DND-41 (cell line): ENCODE results near the gene DYNC1H1.

Source experiments
- ATAC-seq: fragments of 200-7000 bp; cut with Tn5 transposase; 3 replicates; pipeline ENCODE4 v1.9.1; 2021; ENCODE audit warnings: low read depth; ENCODE audit not compliant: insufficient read depth
- DNase-seq: peaks from one replicate; pipeline ENCODE4 v3.0.0-alpha.2; 2020
- H2AFZ ChIP-seq: 2 replicates; pipeline ENCODE4 v1.6.0; 2012; ENCODE audit warnings: low read depth, low read length
- H3K27ac ChIP-seq: 2 replicates; pipeline ENCODE4 v1.5.1; 2012; ENCODE audit warnings: low read length, inconsistent platforms
- H3K27me3 ChIP-seq: fragments of 200-600 bp; sonication (generic); 2 replicates; pipeline ENCODE4 v1.6.0; 2012; ENCODE audit warnings: low read length, mild to moderate bottlenecking, inconsistent platforms; ENCODE audit not compliant: insufficient read depth, poor library complexity
- H3K36me3 ChIP-seq: 2 replicates; pipeline ENCODE4 v1.5.1; 2012; ENCODE audit warnings: low read length, inconsistent platforms; ENCODE audit not compliant: insufficient read depth
- H3K4me1 ChIP-seq: 2 replicates; pipeline ENCODE4 v1.5.1; 2012; ENCODE audit warnings: mild to moderate bottlenecking, low read length; ENCODE audit not compliant: insufficient read depth
- H3K4me2 ChIP-seq: 2 replicates; pipeline ENCODE4 v1.6.0; 2012; ENCODE audit warnings: mild to moderate bottlenecking, moderate library complexity, low read length, inconsistent platforms; ENCODE audit not compliant: insufficient read depth
- H3K4me3 ChIP-seq, 2 experiments: fragments of 200-600 bp in 1 of 2; shearing (Covaris generic) in 1 of 2; 2 replicates each; pipeline ENCODE4 v1.5.1; 2012 to 2016; ENCODE audit warnings: inconsistent platforms in 2 of 2, low read length in 2 of 2, mild to moderate bottlenecking in 2 of 2, low read depth in 1 of 2, moderate library complexity in 1 of 2
- H3K79me2 ChIP-seq: 2 replicates; pipeline ENCODE4 v1.6.0; 2012; ENCODE audit warnings: low read length, inconsistent platforms; ENCODE audit not compliant: insufficient read depth
- H3K9ac ChIP-seq: 2 replicates; pipeline ENCODE4 v1.6.0; 2012; ENCODE audit warnings: low read depth, mild to moderate bottlenecking, inconsistent platforms, low read length, moderate library complexity
- H3K9me3 ChIP-seq: 2 replicates; pipeline ENCODE4 v1.5.1; 2012; ENCODE audit warnings: low read length, moderate library complexity, mild to moderate bottlenecking, inconsistent platforms; ENCODE audit not compliant: insufficient read depth, severe bottlenecking
- H4K20me1 ChIP-seq: 2 replicates; pipeline ENCODE4 v1.6.0; 2012; ENCODE audit warnings: low read length; ENCODE audit not compliant: insufficient read depth
- CTCF ChIP-seq: IDR thresholded peaks from 2 replicates; pipeline ENCODE4 v1.5.1; 2012; ENCODE audit warnings: borderline replicate concordance, low read length, moderate library complexity, mild to moderate bottlenecking; ENCODE audit not compliant: poor library complexity, severe bottlenecking; ENCODE audit errors: extremely low read depth
- EZH2 ChIP-seq: IDR thresholded peaks from 3 replicates; pipeline ENCODE4 v1.6.1; 2012; ENCODE audit warnings: borderline replicate concordance, low read depth, mild to moderate bottlenecking, moderate library complexity, low read length, inconsistent platforms; ENCODE audit not compliant: severe bottlenecking

DYNC1H1 gene

DNA sequence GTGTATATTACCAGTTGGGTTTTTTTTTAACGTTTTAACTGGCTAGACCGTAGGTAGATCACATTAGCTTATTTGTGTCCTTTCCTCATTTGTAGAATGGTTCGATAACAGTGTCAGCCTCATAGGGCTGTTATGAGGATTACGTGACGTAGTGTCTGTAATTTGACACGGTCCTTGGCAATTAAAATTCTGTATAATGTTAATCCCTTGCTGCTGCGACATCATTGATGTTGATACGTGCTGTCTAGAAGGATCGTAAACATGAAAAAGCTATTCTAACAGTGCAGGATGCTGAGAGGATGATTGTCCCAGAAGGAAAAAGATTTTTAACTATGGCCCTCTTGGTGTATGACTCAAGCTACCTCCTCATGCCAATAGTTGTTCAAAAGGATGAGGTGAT, 71.5 kb downstream of the DYNC1H1 start:
- Histone ChIP-seq H2AFZ (no peak overlapping the region), H4K20me1 (0 out of 2 replicates have a peak, but pooled peaks cover 4% of the 10 kb centered on the region), H3K27ac (no peak overlapping the region), H3K36me3 (peaks cover 91% of the 10 kb centered on the region), H3K9me3 (no peaks in the 10 kb centered on the region), H3K79me2 (no peaks in the 10 kb centered on the region), H3K27me3 (no peaks in the 10 kb centered on the region), H3K9ac (no peak overlapping the region), H3K4me3 (no peak overlapping the region), H3K4me2 (no peak overlapping the region), H3K4me1 (no peaks in the 10 kb centered on the region)
- TF ChIP-seq CTCF (no peak), EZH2 (no peak)
- ATAC-seq, result no peak
- DNase-seq, result no peak

GRCh38 chr14:102037686-102038085, 73.3 kb downstream of the DYNC1H1 start:
- TF ChIP-seq CTCF (no peak), EZH2 (no peak)
- no peaks in the 10 kb centered on the region for H3K27me3 ChIP-seq
- ATAC-seq (no peak), DNase-seq (no peak)
- no peaks in the 10 kb centered on the region for H3K9me3 ChIP-seq
- H3K4me3 ChIP-seq, result no peak overlapping the region
- H3K79me2 ChIP-seq, result no peaks in the 10 kb centered on the region
- H3K4me1 ChIP-seq, result no peaks in the 10 kb centered on the region
- H3K27ac ChIP-seq, result no peak overlapping the region
- H4K20me1 ChIP-seq, result 0 out of 2 replicates have a peak, but pooled peaks cover 4% of the 10 kb centered on the region
- peaks cover 93% of the 10 kb centered on the region for H3K36me3 ChIP-seq
- H2AFZ ChIP-seq, result no peak overlapping the region
- no peak overlapping the region for H3K9ac ChIP-seq
- no peak overlapping the region for H3K4me2 ChIP-seq

GRCh38 chr14:102039157-102039556, 74.8 kb downstream of the DYNC1H1 start:
- H3K79me2 ChIP-seq, result no peaks in the 10 kb centered on the region
- ATAC-seq, result no peak; the same call in 2 of the 3 replicates
- H3K4me3 ChIP-seq, result no peak overlapping the region
- H3K4me2 ChIP-seq, result no peak overlapping the region
- H3K27me3 ChIP-seq, result no peaks in the 10 kb centered on the region
- TF ChIP-seq EZH2 (no peak), CTCF (no peak)
- H3K36me3 ChIP-seq, result peaks cover 92% of the 10 kb centered on the region
- no peaks in the 10 kb centered on the region for H3K4me1 ChIP-seq
- H2AFZ ChIP-seq, result no peak overlapping the region
- no peak overlapping the region for H3K9ac ChIP-seq
- H3K27ac ChIP-seq, result no peak overlapping the region
- H4K20me1 ChIP-seq, result 0 out of 2 replicates have a peak, but pooled peaks cover 2% of the 10 kb centered on the region
- no peaks in the 10 kb centered on the region for H3K9me3 ChIP-seq
- no peak for DNase-seq

DNA sequence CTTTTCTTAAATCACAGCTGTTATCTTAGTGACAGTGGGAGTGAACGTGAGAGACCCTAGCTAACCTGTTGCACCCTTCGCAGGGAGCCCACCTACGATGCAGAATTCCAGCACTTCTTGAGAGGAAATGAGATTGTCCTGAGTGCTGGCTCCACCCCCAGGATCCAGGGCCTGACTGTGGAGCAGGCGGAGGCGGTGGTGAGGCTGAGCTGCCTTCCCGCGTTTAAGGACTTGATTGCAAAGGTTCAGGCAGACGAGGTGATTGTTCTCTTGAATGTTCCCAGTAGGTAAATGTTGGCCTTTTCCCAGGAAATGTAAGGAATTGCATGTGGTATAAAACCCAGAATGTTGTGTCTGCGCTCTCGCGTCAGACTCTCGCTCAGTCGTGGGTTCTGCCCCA, 75.8 kb downstream of the DYNC1H1 start:
- Histone ChIP-seq H3K79me2 (no peaks in the 10 kb centered on the region), H3K9ac (no peak overlapping the region), H4K20me1 (no peaks in the 10 kb centered on the region), H3K4me1 (no peaks in the 10 kb centered on the region), H3K9me3 (no peaks in the 10 kb centered on the region), H3K4me3 (no peak overlapping the region), H2AFZ (no peak overlapping the region), H3K4me2 (no peak overlapping the region), H3K27me3 (no peaks in the 10 kb centered on the region), H3K36me3 (peaks cover 95% of the 10 kb centered on the region), H3K27ac (no peak overlapping the region)
- TF ChIP-seq EZH2, result no peak
- TF ChIP-seq CTCF, result no peak
- DNase-seq, result no peak
- ATAC-seq, result no peak
